OCI-LY1 (cell line): Measurements from ENCODE around the gene NRP2.

Experiments
- CTCF ChIP-seq: fragments of 200-600 bp; sonication (generic), shearing (Covaris generic); IDR thresholded peaks from 2 replicates; pipeline ENCODE4 v1.5.1; 2017; ENCODE audit warnings: mild to moderate bottlenecking, antibody characterized with exemption, low read length, moderate library complexity, mixed read lengths
- EZH2 ChIP-seq: fragments of 200-600 bp; sonication (generic), shearing (Covaris generic); IDR thresholded peaks from 2 replicates; pipeline ENCODE4 v1.8.0; 2017; ENCODE audit warnings: borderline replicate concordance, mixed run types, mild to moderate bottlenecking, antibody characterized with exemption, low read length, moderate library complexity, mixed read lengths

GRCh38 chr2:205713086-205713485 is 30.8 kb downstream of the NRP2 start:
- TF ChIP-seq CTCF = no peak
- TF ChIP-seq EZH2 = no peak
